Muscle layer of duodenum (tissue), 2 donors: ENCODE data around the gene SRGAP2C.
"Not testable (repeated sequence)": the region's sequence is repeated elsewhere in the genome, so short reads cannot be mapped to it uniquely, and the experiment has no call there.

Experiments
- H3K27ac ChIP-seq: one replicate; pipeline ENCODE4 v1.7.0; 2013; ENCODE audit warnings: mild to moderate bottlenecking, low read length
- H3K27me3 ChIP-seq: one replicate; pipeline ENCODE4 v1.7.0; 2013; ENCODE audit warnings: low read depth, mild to moderate bottlenecking, control low read depth, low read length
- H3K36me3 ChIP-seq, 2 donors: one replicate each; pipeline ENCODE4 v1.7.0; 2013; ENCODE audit warnings: low read length in 2 of 2, control low read depth in 1 of 2, mild to moderate bottlenecking in 1 of 2; ENCODE audit not compliant: insufficient read depth in 2 of 2, control insufficient read depth in 1 of 2
- H3K4me1 ChIP-seq, 2 donors: one replicate each; pipeline ENCODE4 v1.7.0; 2013; ENCODE audit warnings: low read length in 2 of 2, mild to moderate bottlenecking in 2 of 2, control low read depth in 1 of 2, moderate library complexity in 1 of 2; ENCODE audit not compliant: insufficient read depth in 2 of 2, control insufficient read depth in 1 of 2
- H3K4me3 ChIP-seq, 2 donors: one replicate each; pipeline ENCODE4 v1.7.0; 2013; ENCODE audit warnings: low read length in 2 of 2, low read depth in 1 of 2, mild to moderate bottlenecking in 1 of 2
- H3K9me3 ChIP-seq, 2 donors: one replicate each; pipeline ENCODE4 v1.7.0; 2013; ENCODE audit warnings: low read length in 2 of 2, control low read depth in 1 of 2, mild to moderate bottlenecking in 1 of 2; ENCODE audit not compliant: control insufficient read depth in 1 of 2
- donor health status: healthy.

Gene SRGAP2C

DNA sequence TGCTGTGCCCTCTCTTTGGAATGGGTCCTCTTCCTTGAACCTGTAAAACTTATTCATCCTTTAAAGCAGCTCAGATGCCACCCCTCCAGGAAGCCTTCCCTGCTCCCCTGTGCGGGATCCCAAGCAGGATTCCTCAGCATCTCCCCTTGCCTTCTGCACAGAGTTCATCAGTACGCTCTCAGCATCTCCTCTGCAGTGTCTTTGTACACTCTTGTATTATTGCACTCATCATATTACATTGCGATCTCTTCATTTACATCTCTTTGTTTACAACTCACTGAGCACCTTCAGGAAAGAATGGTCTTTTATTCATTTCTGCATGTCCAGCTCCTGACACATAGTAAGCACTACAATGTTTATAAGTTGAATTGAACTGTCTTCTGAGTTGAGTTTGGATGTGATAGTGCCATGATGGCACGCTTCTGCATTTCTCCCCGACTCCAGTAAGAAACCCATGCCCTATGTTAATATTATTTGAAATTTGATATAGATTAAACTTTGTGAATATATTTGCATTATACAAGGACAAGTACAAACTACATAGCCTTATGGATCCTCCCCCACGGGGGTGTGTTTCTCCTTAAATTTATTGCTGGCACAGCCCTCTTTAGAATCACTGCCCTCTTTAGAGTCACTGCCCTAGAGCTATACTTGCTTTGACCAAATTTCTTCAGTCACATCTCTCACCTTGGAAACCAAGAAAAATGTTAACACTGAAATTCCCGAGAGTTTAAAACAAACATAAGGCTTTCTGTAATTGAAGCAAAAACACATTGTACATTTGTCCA lies 12.5 kb downstream of the SRGAP2C start:
- H3K4me3 ChIP-seq, H3K36me3 ChIP-seq, H3K4me1 ChIP-seq, H3K9me3 ChIP-seq, H3K27ac ChIP-seq, H3K27me3 ChIP-seq: not testable (repeated sequence)

DNA sequence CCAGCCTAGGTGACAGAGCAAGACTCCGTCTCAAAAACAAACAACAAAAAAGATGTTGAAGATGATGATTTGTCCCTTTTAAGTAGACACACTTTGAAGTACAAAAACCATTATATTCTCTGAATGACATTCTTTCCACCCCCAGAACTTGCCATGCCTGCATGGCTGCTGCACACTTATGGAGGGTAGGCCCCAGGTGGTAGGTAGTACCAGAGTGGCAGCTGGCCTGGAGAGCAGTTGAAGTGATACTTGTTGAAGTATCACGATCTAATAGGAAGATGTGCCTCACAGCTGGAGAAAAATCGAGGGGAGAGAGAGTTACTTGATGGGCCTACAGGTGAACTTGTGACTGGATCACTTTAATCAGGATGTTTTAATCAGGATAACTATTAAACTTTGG lies 15.0 kb downstream of the SRGAP2C start:
- not testable (repeated sequence) for H3K27me3 ChIP-seq, H3K4me3 ChIP-seq, H3K4me1 ChIP-seq, H3K9me3 ChIP-seq, H3K27ac ChIP-seq, H3K36me3 ChIP-seq

DNA sequence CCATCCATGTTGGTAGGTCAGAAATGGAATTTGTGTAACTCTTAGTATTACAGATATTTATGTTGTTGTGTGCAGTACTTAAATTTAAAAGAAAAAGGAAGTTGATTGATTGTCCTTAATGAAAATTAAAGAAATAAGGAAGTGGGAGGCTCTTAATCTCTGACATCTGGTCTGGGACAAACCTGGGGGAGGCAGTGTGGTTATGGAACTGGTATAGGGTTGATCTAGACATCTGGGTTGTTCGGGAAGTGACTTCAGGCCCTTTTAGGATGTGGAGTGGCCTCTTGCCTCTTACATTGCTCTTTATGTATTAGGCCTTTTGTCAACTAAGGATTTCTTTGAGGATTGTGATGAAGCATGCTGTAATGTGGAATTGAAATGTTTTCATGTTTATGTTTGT lies 15.5 kb downstream of the SRGAP2C start:
- H3K9me3 ChIP-seq, H3K4me1 ChIP-seq, H3K27ac ChIP-seq, H3K36me3 ChIP-seq, H3K4me3 ChIP-seq, H3K27me3 ChIP-seq: not testable (repeated sequence)

DNA sequence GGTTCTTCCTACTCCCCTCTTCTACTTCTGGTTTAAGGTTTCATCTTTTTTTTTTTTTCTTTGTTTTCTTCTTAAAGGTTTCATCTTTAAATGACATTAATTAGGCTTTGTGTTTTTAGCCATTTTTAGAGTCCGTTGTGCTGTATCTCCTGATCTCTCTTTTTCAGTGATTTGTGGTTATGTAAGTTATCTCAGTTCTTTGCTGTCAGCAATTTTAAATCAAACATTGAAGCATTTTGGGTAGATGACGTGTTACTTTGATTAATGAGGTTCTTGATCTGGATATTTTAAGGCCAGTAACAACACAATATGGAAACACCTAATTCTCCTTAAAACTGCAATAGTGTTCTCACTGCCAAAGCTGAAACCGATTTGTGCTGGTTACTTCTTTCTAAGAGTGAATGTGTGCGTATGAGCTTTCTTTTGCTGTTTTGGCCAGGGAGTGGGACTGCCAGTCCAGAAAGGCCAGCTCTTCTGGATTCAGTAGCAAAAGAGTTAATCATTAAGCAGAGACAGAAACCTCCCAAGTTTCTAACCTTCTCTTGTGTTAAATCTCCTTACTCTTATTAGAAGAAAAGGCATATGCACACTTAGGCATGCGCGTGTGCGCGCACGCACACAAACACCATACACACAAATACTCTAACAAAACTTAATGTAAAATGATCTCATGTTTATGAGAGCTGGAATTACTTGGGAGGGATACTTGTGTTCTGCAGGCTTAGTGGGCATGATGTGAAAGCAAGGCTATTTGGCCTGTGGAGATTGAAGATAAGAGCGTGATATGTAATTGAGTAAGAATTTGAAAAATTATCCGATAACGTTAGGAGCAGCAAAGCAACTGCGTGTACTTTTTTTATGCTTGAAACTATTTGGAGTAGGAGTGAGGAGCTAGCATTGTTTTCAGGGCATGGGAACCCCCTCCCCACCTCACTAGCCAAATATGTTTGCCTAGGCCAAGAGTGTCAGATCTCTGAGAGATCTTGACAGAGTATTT lies 16.5 kb downstream of the SRGAP2C start:
- not testable (repeated sequence) for H3K36me3 ChIP-seq, H3K27me3 ChIP-seq, H3K27ac ChIP-seq, H3K9me3 ChIP-seq, H3K4me3 ChIP-seq, H3K4me1 ChIP-seq

DNA sequence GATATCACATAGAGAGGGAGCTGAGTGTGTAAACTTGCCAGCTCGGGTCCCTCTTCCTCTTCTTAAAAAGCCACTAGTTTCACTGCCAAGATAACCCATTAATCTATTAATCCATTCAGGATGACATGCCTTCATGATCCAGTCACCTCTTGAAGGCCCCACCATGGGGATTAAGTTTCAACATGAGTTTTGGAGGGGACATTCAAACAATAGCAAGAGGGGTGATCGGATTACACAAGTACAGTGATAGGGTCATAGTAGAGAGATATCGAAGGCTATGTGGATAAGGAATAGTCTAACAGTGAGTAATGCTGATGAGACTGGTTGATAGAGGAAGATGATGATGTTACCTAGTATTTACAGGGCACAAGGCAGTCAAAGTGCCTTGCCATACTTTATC lies 18.2 kb downstream of the SRGAP2C start:
- H3K4me3 ChIP-seq, H3K4me1 ChIP-seq, H3K9me3 ChIP-seq, H3K27ac ChIP-seq, H3K27me3 ChIP-seq, H3K36me3 ChIP-seq: not testable (repeated sequence)

DNA sequence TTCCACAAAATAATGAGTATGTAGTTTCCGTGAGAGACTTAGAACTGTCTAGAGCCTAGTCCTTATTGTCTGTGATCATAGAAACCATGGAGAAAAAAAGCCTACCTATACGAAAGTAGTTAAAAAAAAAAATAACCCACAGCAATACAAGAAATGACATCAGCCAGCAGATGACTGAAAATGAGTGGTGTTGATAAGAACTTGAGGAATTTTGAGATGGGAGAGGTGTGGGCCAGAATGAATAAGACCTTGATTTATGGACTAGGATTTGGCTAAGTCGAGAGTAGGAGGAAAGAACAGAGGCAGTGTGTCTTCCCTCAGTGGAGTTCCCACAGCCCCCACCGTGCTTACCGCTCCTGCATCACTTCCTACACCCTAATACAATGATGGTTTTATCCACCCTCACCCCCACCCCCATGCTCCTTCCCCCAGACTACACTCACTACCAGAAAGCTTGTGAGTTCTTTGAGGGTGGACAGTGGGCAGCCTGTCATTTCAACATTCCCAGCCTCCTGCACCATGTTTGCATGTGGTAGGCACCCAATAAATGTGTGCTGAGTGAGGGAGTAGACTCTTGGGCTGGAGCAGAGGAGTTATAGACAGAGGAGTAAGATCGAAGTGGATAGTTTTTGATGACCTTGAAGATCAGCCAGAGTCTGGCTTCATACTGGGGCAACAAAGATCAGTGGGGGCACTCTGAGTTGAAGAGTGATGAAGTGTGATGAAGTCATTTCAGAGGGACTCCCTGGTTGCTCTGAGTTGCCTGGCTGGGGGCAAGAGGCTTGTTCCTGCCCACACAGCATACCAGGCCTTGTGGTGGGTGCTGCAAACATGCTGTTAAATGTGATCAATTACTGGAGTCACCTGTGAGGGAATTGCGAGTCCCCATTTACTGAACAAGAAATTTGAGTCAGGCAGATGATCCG lies 21.3 kb downstream of the SRGAP2C start:
- H3K9me3 ChIP-seq, H3K4me1 ChIP-seq, H3K27me3 ChIP-seq, H3K36me3 ChIP-seq, H3K27ac ChIP-seq, H3K4me3 ChIP-seq: not testable (repeated sequence)

DNA sequence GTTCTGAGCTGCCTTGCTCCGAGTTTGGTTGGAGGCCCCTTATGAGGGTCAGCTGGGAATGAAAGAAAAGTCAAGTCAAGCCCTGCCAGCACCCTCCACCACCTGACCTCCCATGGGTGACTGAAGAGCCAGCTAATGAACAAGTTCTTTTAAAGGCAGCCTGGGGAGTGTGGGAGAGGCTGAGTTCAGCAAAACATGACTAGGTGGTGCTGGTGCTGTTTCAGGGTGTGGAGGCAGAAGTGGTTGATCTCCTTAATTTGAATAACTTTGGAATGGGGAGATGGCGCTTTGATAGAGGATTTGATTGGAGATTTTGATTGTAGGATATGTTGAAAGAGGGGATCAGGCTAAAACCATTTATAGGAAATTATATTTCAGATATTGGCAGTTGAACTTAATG lies 22.6 kb downstream of the SRGAP2C start:
- H3K4me1 ChIP-seq, H3K36me3 ChIP-seq, H3K9me3 ChIP-seq, H3K27me3 ChIP-seq, H3K4me3 ChIP-seq, H3K27ac ChIP-seq: not testable (repeated sequence)

DNA sequence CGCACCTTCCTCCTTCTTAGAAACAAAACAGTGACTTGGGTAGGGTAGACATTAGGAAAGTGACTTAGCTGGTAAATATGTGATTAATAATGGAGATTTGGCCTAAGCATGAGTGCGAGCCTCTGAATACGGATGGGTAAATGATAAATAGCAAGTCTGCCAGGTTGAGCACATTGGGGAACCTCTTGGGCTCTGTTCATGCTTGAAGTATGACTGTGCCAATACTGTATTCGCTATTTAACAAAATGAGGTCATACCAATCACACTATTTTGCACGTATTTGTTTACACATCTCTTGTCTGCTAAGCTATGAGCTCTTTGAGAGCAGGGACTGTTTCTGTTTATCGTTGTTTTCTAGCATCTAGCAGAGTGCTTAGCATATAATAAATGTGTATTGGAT lies 23.6 kb downstream of the SRGAP2C start:
- H3K36me3 ChIP-seq, H3K9me3 ChIP-seq, H3K27me3 ChIP-seq, H3K4me1 ChIP-seq, H3K27ac ChIP-seq, H3K4me3 ChIP-seq: not testable (repeated sequence)

DNA sequence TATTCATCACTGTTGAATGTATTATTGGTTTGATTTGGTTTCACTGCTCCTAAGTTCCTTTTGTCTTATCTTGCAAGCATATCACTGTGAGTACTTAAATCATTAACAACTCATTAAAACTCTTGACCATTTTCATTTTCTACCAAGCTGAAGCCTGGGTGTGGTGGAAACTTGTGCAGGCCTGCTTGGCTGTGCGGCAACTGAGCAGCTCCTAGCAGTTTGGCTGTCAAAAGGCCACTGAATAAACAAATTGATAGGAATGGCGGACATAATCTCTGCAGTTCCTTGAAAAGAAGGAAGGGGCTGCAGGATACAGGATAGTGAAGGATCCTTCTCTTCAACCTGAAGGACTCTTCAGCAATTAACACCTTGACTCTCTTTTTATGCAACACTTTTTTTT lies 26.0 kb downstream of the SRGAP2C start:
- not testable (repeated sequence) for H3K27ac ChIP-seq, H3K9me3 ChIP-seq, H3K27me3 ChIP-seq, H3K36me3 ChIP-seq, H3K4me3 ChIP-seq, H3K4me1 ChIP-seq

DNA sequence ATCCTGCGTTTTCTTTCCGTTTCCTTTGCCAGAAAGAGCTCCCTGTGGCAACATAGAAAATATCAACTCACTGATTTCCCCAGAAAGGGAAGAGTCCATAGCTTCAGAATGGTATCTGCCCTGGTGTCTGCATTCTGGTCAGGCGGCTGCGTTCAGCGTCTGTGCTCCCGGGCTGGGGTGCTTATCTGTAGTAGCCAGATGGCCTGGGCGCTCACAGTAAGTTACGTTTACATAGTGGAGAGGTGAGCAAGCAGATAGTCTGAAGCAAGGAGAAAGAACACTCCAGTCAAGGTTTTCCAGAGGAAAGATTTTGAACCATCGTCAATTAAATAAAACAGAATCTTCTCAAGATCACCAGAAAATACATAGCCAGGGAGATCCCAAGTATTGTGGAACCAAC lies 28.7 kb downstream of the SRGAP2C start:
- not testable (repeated sequence) for H3K27me3 ChIP-seq, H3K27ac ChIP-seq, H3K4me3 ChIP-seq, H3K36me3 ChIP-seq, H3K4me1 ChIP-seq, H3K9me3 ChIP-seq

DNA sequence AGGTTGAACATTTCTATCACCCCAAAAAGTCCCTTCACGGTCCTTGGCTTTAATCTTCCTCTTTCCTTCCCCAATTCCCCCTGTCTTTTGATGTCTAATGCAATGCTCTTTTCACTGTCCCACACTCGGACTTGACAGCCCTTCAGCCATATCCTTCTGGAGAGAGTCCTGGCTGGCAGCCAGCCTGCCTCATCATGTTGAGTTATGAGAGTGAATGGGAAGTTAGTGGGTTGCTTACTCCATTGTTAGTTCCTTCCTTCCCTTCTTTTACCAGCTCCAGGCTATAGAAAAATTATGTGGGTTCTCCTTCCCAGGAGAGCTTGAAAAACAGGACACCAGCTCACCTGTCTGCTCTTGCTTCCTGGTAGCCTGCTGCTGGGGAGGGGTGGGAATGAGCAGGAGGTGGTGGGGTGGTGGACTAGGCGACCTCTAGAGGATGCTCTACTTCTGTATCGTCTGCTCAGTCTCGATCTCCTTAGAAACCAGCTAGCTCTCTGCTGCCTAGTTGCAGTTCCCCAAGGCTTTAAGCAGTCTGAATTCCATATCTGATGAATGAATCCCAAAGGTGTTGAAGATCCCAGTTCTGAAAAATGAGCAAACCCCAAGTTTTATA lies 29.9 kb downstream of the SRGAP2C start:
- not testable (repeated sequence) for H3K36me3 ChIP-seq, H3K4me3 ChIP-seq, H3K27me3 ChIP-seq, H3K27ac ChIP-seq, H3K9me3 ChIP-seq, H3K4me1 ChIP-seq
